HG03095 (cell line): ENCODE measurements around the gene CD248.
"Not testable (repeated sequence)": the region's sequence is repeated elsewhere in the genome, so short reads cannot be mapped to it uniquely, and the experiment has no call there.

Experiments used
- ATAC-seq: cut with Tn5 transposase; IDR thresholded peaks from one replicate; pipeline ENCODE4 v1.9.1; 2021; ENCODE audit warnings: moderate library complexity; ENCODE audit not compliant: unreplicated experiment

CD248 gene

GRCh38 chr11:66277064-66277463 is 39.8 kb downstream of the CD248 start:
- ATAC-seq = not testable (repeated sequence)

GRCh38 chr11:66276619-66277018 is 40.2 kb downstream of the CD248 start:
- not testable (repeated sequence) for ATAC-seq

GRCh38 chr11:66275984-66276612 is 40.7 kb downstream of the CD248 start:
- ATAC-seq = no peak

- ATAC-seq = no peak
These were observed 41.4 kb downstream of the CD248 start for GRCh38 chr11:66275396-66275795.

GRCh38 chr11:66274219-66274618 is 42.6 kb downstream of the CD248 start:
- ATAC-seq = no peak

- ATAC-seq = no peak
These were observed 44.2 kb downstream of the CD248 start for GRCh38 chr11:66272596-66272995.

- ATAC-seq = no peak
These were observed 45.0 kb downstream of the CD248 start for GRCh38 chr11:66271816-66272215.

GRCh38 chr11:66268952-66269905 is 47.6 kb downstream of the CD248 start:
- no peak for ATAC-seq

GRCh38 chr11:66268244-66268951 is 48.4 kb downstream of the CD248 start, which contains the start of gene RAB1B:
Gene RAB1B, plus strand, starts transcription at chr11:66268639. Its CDS starts 41 bp downstream, at chr11:66268680.
- ATAC-seq = peak; percentile 77

- ATAC-seq = peak; percentile 40
These were observed 49.2 kb downstream of the CD248 start for GRCh38 chr11:66267379-66268243.

- no peak for ATAC-seq
These were observed 49.8 kb downstream of the CD248 start for GRCh38 chr11:66267039-66267378.

- ATAC-seq = no peak
These were observed 50.3 kb downstream of the CD248 start for GRCh38 chr11:66266378-66267038.

- no peak for ATAC-seq
These were observed 51.1 kb downstream of the CD248 start for GRCh38 chr11:66265531-66266377.

GRCh38 chr11:66264914-66265313 is 51.9 kb downstream of the CD248 start:
- ATAC-seq = no peak
